ENCODE measurements around the gene RNF157.

GRCh38 chr17:76239538-76240274 is 587 bp downstream of the RNF157 start:
- no peak for TF ChIP-seq HOMEZ (CRISPR knock-in tag; IDR thresholded peaks at IDR 0.05; ENCODE audit: low read depth)
- TF ChIP-seq EP300 (IDR thresholded peaks at IDR 0.05; ENCODE audit: low read depth in 2 of 2, low read length in 2 of 2) = no peak
- TF ChIP-seq EP300 (CRISPR knock-in tag; IDR thresholded peaks at IDR 0.05; ENCODE audit: borderline replicate concordance) = no peak
